HUES48 (cell line): ENCODE results near the gene LMBRD2.
A peak's percentile ranks its signal among the peaks of the same experiment; 100 is the strongest.

ENCODE experiments used
- H3K27ac ChIP-seq: one replicate; pipeline ENCODE4 v1.7.0; 2013; ENCODE audit warnings: low read depth, low read length, inconsistent platforms
- H3K27me3 ChIP-seq: 2 replicates; pipeline ENCODE4 v1.6.1; 2013; ENCODE audit warnings: mild to moderate bottlenecking, low read length; ENCODE audit not compliant: control insufficient read depth, insufficient read depth
- H3K36me3 ChIP-seq: 2 replicates; pipeline ENCODE4 v1.6.1; 2013; ENCODE audit warnings: low read length; ENCODE audit not compliant: control insufficient read depth, insufficient read depth
- H3K4me1 ChIP-seq: 2 replicates; pipeline ENCODE4 v1.6.1; 2013; ENCODE audit warnings: mild to moderate bottlenecking, low read length; ENCODE audit not compliant: control insufficient read depth, insufficient read depth
- H3K4me3 ChIP-seq: 2 replicates; pipeline ENCODE4 v1.5.1; 2013; ENCODE audit warnings: mild to moderate bottlenecking, low read depth, low read length
- H3K9ac ChIP-seq: 2 replicates; pipeline ENCODE4 v1.6.1; 2013; ENCODE audit warnings: mild to moderate bottlenecking, low read depth, low read length, moderate library complexity
- H3K9me3 ChIP-seq: 2 replicates; pipeline ENCODE4 v1.6.1; 2013; ENCODE audit warnings: low read length; ENCODE audit not compliant: control insufficient read depth, insufficient read depth

LMBRD2 gene

GRCh38 chr5:36160617-36161016 is 8.9 kb upstream of the LMBRD2 start:
- no peaks in the 10 kb centered on the region for H3K27me3 ChIP-seq
- peaks cover 99% of the 10 kb centered on the region for H3K36me3 ChIP-seq
- H3K4me1 ChIP-seq = peaks cover 4% of the 10 kb centered on the region; the same call in 1 of the 2 replicates
- no peak overlapping the region for H3K27ac ChIP-seq
- no peaks in the 10 kb centered on the region for H3K9me3 ChIP-seq
- H3K9ac ChIP-seq = no peak overlapping the region
- H3K4me3 ChIP-seq = no peak overlapping the region

DNA sequence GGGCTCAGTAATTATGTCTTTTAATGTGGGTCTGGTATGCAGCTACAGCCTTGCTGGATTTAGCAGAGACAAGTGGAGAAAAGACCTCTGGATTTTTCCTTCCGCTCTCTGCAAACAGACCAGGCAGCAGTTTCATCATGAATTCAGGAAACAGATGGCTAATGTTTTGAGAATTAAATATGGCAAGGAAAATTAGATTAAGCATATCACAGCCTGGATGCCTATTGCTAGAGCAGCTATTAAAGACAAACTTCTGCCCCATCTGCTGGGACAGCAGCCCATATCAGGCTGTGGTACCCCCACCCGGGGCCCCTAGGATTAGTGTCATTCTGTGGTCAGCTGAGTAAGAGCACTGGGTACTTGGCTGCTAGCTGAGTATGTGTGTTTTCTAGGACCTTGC is 6.5 kb upstream of the LMBRD2 start:
- H3K27ac ChIP-seq = no peak overlapping the region

GRCh38 chr5:36156619-36157018 is 4.9 kb upstream of the LMBRD2 start:
- Histone ChIP-seq H3K4me1 (peaks cover 4% of the 10 kb centered on the region; the same call in 1 of the 2 replicates), H3K36me3 (peaks cover 84% of the 10 kb centered on the region), H3K4me3 (no peak overlapping the region), H3K9ac (no peak overlapping the region), H3K9me3 (no peaks in the 10 kb centered on the region), H3K27me3 (no peaks in the 10 kb centered on the region), H3K27ac (no peak overlapping the region)

More for the DNA sequence above, 6.5 kb upstream of the LMBRD2 start:
- Histone ChIP-seq H3K9me3 (no peaks in the 10 kb centered on the region), H3K4me1 (peaks cover 4% of the 10 kb centered on the region; the same call in 1 of the 2 replicates), H3K9ac (no peak overlapping the region), H3K36me3 (peaks cover 99% of the 10 kb centered on the region), H3K4me3 (no peak overlapping the region), H3K27me3 (no peaks in the 10 kb centered on the region)

DNA sequence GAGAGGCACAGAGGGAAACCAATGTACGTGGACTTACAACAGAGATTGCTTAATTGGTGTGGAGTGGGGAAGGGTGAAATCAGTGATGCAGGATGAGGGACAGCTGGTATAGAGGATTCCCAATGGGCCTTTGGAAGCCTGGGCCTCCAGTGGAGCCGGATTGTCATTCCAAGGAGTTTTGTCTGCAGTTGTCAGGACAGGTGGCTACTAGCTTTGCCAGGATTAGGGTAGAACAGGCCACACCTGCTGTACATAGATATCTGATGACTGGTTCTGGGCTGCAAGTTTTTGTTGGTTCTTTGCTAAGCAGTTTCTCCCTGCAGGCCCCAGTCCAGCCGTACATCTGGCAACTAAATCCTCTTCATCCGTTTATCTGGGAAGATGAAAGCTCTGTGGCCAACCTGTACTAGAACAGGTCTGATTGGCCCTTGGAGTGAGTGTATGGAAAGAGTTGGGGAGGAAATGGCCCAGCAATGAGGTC is 4.5 kb upstream of the LMBRD2 start:
- Histone ChIP-seq H3K36me3 (peaks cover 80% of the 10 kb centered on the region), H3K9me3 (no peaks in the 10 kb centered on the region), H3K4me1 (peaks cover 4% of the 10 kb centered on the region; the same call in 1 of the 2 replicates), H3K4me3 (no peak overlapping the region), H3K9ac (no peak overlapping the region), H3K27ac (peak overlapping the region; percentile 24), H3K27me3 (no peaks in the 10 kb centered on the region)

DNA sequence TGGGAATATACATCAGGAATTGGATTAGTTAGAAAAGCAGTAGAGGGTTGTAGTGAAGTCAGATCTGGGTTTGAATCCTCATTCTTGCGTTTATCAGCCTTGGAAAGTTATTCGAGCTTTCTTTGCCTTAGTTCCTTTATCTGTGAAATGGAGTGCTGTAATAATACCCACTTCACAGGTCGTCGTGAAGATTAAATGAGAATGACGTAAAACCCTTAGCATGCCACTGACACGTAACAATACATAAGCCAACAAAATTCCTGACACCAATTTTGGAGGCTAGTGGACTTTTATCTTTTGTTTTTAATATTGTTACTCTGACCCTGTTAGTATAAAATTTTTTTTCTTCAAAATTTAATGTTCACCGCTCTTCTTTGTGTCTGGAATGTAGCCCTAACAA is 3.6 kb upstream of the LMBRD2 start:
- Histone ChIP-seq H3K9ac (no peak overlapping the region), H3K9me3 (no peaks in the 10 kb centered on the region), H3K27me3 (no peaks in the 10 kb centered on the region), H3K27ac (no peak overlapping the region), H3K4me1 (peaks cover 10% of the 10 kb centered on the region), H3K4me3 (no peak overlapping the region), H3K36me3 (peaks cover 71% of the 10 kb centered on the region)

GRCh38 chr5:36153726-36154125 is 2.0 kb upstream of the LMBRD2 start:
- Histone ChIP-seq H3K36me3 (peaks cover 56% of the 10 kb centered on the region), H3K4me3 (peak overlapping the region; percentile 96; the same call in 1 of the 2 replicates), H3K27ac (no peak overlapping the region)

GRCh38 chr5:36153298-36153677 is 1.6 kb upstream of the LMBRD2 start:
- peak overlapping the region; percentile 96 for H3K4me3 ChIP-seq
- H3K4me1 ChIP-seq = peaks cover 11% of the 10 kb centered on the region
- peaks cover 51% of the 10 kb centered on the region for H3K36me3 ChIP-seq
- H3K9me3 ChIP-seq = no peaks in the 10 kb centered on the region
- H3K9ac ChIP-seq = no peak overlapping the region
- H3K27ac ChIP-seq = no peak overlapping the region
- no peaks in the 10 kb centered on the region for H3K27me3 ChIP-seq

More at GRCh38 chr5:36153726-36154125, 2.0 kb upstream of the LMBRD2 start:
- Histone ChIP-seq H3K27me3 (no peaks in the 10 kb centered on the region), H3K4me1 (peaks cover 11% of the 10 kb centered on the region), H3K9ac (no peak overlapping the region), H3K9me3 (no peaks in the 10 kb centered on the region)

GRCh38 chr5:36152324-36153297 is 924 bp upstream of the LMBRD2 start:
- Histone ChIP-seq H3K9ac (peak overlapping the region; percentile 79), H3K36me3 (peaks cover 45% of the 10 kb centered on the region), H3K4me3 (peak overlapping the region; percentile 96), H3K9me3 (no peaks in the 10 kb centered on the region), H3K4me1 (peaks cover 11% of the 10 kb centered on the region), H3K27ac (peak overlapping the region; percentile 69), H3K27me3 (no peaks in the 10 kb centered on the region)

DNA sequence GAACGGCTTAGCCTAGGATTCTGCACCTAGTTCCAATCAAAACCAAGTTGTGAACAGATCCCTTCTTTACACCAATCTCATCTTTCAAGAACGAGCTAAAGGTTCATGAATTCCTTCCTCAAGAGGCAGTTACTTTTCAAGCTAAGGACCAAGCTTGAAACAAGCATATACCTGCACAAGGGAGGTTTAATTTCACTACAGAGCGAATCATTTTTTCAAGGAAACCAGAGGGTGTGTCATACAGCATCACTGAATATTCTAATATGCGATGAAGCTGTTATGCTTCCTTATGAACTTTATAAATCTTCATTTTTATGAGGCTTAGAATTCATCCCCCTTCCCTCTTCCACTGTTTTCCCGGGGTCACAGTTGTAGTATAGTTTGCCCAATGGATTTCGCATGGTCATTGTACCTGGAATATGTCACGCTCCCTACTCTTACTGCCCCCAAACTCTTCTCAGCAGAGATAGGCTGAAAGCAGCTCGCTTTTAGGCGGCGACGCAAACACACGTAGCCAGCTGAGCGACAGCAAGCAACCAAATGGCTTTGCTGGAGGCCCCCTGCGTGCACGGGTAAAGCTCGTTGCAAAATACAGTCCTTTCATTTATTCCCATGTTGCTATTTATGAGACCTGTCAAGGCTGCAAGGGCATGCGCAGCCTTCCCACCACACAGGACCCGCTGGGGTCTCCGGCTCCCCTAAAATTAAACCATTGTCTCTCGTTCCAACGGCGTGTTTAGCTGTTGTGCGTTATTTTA is 832 bp downstream of the LMBRD2 start:
- Histone ChIP-seq H3K36me3 (peaks cover 27% of the 10 kb centered on the region), H3K27ac (peak overlapping the region; percentile 69), H3K27me3 (no peaks in the 10 kb centered on the region), H3K9me3 (no peaks in the 10 kb centered on the region), H3K9ac (peak overlapping the region; percentile 62), H3K4me3 (peak overlapping the region; percentile 96), H3K4me1 (peaks cover 8% of the 10 kb centered on the region)

- no peaks in the 10 kb centered on the region for H3K9me3 ChIP-seq
- peaks cover 8% of the 10 kb centered on the region for H3K4me1 ChIP-seq
- H3K9ac ChIP-seq = no peak overlapping the region
- no peaks in the 10 kb centered on the region for H3K27me3 ChIP-seq
- no peaks in the 10 kb centered on the region for H3K36me3 ChIP-seq
- no peak overlapping the region for H3K27ac ChIP-seq
- H3K4me3 ChIP-seq = no peak overlapping the region
Observed at GRCh38 chr5:36147681-36148080, 4.0 kb downstream of the LMBRD2 start.
